HG03066 (cell line): ENCODE measurements around the gene NACAD.

Experiments
- ATAC-seq: cut with Tn5 transposase; IDR thresholded peaks from one replicate; pipeline ENCODE4 v1.9.1; 2021; ENCODE audit warnings: low read depth; ENCODE audit not compliant: unreplicated experiment

Gene NACAD

DNA sequence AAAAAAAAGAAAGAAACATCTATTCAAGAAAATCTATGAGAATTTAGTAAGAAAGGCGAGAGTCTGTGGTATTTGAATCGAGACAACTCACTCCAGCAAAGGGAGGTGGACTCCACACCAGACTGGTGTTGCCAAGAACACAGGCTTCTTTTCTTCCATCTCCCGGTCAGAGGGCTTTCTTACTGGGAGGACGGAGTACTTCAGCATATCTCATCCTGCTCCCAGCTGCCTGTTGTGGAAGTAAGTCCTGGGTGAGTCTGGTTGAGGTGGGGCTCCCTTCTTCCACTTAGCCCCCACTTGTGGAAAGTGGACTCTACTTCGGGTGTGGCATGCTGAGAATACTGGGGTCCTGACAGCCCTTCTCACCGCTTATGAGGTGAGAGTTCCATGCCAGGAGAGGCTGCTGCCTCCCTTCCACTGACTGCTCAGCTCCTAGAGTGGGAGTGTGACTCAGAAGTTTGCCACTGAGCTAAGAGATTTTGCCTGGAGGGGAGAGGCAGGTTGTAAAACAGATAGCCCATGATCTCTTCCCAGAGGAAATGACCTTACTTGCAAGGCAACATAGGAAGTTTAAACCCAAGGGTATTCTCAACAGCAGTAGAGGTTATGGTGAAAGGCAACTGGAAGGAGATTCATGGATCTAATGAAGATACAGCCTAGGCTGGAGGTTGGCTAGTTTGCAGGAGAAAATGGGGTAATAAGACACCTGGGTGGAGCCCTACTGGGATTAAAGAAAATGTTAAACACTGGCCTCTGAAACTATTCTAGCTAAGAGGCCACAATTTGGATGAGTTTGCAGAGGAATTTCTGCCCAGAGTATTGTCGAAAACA is 3.5 kb upstream of the NACAD start:
- no peak for ATAC-seq

GRCh38 chr7:45089341-45089891 is 647 bp upstream of the NACAD start:
- ATAC-seq: no peak

DNA sequence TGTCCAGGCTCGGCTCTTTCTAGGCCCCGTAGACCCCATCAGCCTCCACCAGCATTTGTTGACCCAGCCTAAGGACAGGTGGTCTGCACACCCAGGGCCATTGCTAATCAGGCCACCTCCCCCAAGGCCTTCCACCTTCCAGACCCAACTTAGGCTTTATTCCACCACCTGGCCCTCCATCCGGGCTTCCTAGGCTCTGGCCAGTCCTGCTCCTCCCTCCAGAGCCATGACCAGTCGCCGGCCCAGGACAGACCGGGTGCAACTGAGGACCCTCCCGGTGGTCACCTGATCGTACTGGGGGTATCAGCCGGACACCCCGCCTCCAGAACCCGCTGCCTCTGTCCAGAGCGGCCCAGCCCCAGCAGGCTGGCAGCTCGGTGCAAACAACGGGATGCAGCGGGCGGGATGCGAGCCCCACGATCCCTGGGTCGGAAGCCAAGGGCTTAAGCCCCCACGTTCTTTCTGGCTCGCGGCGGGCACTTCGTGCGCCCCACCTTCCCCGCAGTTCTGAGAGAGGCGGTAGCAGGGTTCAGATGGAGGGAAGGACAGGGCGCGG is 545 bp downstream of the NACAD start:
- ATAC-seq: no peak

GRCh38 chr7:45087301-45088145 is 1.2 kb downstream of the NACAD start:
- no peak for ATAC-seq

- ATAC-seq: no peak
Observed at GRCh38 chr7:45086331-45087065, 2.3 kb downstream of the NACAD start.

GRCh38 chr7:45085619-45086200 is 3.1 kb downstream of the NACAD start:
- ATAC-seq: no peak

DNA sequence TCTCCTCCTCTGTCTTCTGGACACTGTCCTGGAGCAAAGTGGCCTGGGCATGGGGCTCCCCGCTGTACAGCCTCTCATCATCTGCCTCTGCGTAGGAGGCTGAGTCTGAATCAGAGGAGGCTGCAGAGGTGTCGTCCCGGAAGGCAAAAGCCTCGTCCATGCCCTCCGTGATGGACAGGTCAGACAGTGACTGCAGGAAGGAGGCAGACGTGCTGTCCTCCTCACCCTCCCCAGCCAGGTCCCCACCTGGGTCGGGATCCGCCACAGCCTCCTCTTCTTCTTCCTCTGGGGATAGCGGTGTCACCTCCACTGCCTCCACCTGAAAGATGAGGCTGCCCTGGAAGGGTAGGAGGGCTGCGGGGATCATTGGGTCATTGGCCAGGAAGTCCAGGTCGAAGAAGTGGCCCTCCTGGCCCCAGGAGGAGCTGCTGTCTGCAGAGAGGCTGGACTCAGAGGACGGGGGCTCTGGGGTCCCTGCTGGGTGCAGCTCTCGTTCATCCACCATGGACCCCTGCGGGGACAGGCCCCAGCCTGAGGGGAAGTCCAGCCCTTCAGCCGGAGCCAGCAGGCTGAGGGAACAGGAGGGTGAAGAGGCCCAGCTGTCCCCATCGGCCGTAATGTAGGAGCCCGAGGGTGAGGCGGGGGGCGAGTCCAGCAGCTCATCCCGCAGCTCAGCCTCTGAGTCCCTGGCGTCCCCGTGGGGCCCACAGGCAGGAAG is 3.7 kb downstream of the NACAD start:
- ATAC-seq: no peak

GRCh38 chr7:45084336-45084735 is 4.4 kb downstream of the NACAD start:
- no peak for ATAC-seq

DNA sequence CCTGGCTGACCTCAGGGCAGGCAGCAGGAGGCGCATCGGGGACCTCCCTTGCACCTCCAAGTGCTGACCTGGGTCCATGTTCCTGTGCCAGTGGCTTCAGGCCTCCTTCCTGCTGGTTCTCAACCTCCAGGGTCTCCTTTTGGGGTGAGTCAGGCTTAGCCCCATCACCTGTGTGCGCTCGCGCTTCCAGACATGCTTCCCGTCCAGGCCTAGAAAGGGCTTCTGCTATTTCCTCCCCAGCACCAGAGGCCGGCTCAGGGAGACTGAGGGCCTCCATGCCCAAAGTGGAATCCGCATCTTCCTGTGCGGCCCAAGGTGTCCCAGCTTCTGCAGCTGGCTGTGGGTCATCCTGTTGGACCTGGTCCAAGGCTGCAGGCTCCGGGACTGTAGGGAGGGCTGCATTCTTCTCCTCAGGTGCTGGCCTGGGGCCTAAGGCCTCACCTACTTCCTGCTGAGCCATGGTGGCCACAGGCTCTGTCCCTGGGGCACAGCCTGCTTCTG is 5.9 kb downstream of the NACAD start:
- no peak for ATAC-seq

DNA sequence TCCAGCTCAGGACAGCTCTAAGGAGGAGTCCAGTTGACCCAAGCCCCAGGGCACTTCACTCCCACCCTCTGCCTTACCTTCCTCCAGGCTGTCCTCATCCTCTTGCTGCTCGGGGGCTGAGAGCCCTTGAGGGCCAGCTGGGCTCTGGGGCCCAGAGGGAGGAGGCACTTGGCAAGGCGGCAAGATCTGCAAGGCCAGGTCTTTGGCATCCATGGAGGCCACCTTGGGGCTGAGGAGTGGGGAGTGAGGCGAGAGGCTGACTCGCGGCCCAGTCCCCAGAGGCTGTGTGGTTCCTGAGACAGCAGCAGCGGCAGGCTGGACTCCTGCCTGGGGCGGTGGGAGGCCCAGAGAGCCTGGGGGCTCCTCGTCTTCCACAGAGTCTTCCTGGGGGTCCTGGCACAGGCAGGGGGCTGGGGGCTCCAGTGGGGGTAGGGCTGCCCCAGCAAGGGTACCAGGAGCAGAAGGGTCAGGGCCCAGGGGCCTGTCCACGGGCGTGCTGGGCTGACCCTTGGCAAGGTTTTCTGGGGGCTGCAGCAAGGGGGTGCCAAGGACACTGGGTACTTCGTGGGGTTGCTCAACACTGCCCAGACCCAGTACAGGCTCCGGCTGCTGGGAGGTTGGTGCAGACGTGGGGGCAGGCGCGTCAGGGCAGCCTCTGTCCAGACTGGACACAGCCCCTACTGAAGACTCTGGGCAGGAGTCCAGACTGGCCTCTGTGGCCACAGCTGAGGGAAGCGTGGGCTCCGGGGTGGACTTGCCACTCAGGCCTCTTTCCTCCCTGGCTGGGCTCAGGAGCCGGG is 6.5 kb downstream of the NACAD start:
- no peak for ATAC-seq

DNA sequence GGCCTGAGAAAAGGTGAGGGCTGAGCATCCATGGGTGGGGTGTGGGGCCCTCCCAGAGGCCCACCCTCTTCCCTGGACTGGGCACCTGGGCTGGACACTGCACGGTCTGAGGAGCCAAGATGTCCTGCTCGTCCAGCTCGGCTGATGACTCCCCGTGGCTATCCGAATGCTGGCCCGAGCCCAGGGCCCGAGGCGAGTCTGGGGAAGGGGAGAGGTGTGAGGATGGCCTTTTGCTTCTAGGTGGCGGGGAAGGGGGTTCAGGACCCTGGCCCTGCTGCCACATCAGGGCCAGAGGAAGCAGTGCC is 7.1 kb downstream of the NACAD start:
- ATAC-seq: no peak

GRCh38 chr7:45080958-45081669 is 7.7 kb downstream of the NACAD start:
- ATAC-seq: no peak

DNA sequence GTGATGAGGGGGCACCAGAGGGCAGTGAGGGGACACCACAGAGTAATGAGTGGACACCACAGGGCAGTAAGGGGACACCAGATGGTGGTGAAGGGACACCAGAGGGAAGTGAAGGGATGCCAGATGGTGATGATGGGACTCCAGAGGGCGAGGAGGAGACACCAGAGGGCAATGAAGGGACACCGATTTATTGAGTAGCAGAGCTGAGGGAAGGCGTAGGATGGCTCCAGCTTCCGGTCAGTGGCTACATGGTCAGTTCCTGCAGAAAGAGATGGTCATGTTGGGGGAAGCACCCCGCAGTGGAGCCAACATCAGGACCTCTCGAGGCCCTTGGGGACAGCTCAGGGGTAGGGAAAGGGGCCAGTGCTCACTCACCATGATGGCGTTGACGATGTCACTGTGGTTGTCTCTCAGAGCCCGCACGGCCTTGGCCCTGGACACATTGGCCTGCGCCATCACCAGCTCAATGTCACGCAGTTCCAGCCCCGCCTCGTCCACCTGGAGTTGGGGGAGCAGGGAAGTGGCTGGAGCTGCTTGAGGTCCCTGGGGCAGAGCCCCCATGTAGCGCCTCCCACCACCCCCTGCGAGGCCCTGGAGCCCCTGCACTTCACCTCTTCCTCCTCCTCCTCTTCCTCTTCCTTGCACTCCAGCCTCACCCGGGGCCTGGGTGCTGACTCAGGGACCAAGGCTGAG is 8.4 kb downstream of the NACAD start:
- ATAC-seq: no peak

DNA sequence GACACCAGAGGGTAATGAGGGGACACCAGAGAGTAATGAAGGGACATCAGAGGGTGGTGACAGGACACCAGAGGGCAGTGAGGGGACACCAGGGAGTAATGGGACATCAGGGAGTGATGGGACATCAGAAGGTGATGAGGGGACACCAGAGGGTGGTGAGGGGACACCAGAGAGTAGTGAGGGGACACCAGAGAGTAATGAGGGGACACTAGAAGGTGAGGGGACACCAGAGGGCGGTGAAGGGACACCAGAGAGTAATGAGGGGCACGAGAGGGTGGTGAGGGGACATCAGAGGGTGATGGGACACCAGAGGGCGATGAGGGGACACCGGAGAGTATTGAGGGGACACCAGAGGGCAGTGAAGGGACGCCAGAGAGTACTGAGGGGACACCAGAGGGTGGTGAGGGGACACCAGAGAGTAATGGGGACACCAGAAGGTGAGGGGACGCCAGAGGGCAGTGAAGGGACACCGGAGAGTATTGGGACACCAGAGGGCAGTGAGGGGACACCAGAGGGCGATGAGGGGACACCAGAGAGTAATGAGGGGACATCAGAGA is 10.6 kb downstream of the NACAD start:
- ATAC-seq: no peak

DNA sequence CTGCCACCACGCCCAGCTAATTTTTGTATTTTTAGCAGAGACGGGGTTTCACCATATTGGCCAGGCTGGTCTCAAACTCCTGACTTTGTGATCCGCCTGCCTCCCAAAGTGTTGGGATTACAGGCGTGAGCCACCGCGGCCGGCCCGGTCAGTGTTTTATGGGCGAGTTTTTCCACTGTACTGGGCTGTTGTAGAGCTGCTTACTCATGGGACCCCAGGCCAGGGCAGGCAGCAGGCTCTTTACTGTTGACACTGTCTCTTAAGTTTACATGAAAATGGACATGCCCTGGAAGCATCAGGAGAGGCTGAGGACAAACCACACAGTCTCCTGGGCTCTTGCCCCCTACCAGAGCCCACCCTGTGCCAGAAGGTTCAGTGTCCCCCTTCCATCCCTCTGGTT is 11.2 kb downstream of the NACAD start:
- ATAC-seq: no peak

DNA sequence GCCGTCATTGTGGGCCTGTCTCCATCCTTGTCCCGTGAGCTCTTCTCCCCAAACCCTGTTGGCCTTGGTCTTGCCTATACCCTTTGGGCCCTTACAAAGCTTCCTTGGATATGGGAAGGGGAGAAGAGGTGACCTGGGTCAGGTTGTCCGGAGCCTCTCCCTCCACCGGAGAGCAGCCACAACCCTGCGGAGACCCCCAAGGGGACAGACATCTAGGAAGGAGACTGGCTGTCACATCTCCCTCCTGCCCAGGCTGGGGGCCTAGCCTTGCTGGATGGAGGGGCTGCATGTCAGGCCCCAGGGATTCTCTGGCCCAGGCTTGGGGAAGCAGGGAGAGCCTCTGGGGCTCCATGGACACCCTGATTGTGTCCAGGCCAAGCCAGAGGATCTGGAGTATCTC is 11.8 kb downstream of the NACAD start:
- ATAC-seq: no peak
